DOHH2 (cell line): ENCODE results near the gene ISOC2.

Experiments
- CTCF ChIP-seq: fragments of 200-600 bp; sonication (generic); IDR thresholded peaks from one replicate; pipeline ENCODE4 v1.5.1; 2014; ENCODE audit warnings: antibody characterized with exemption, mild to moderate bottlenecking, low read depth, low read length; ENCODE audit not compliant: poor library complexity, severe bottlenecking
- EZH2phosphoT487 ChIP-seq: fragments of 200-600 bp; sonication (generic); IDR thresholded peaks from 2 replicates; pipeline ENCODE4 v1.6.1; 2017; ENCODE audit warnings: borderline replicate concordance, mild to moderate bottlenecking, antibody characterized with exemption, low read length, moderate library complexity, mixed read lengths

DNA sequence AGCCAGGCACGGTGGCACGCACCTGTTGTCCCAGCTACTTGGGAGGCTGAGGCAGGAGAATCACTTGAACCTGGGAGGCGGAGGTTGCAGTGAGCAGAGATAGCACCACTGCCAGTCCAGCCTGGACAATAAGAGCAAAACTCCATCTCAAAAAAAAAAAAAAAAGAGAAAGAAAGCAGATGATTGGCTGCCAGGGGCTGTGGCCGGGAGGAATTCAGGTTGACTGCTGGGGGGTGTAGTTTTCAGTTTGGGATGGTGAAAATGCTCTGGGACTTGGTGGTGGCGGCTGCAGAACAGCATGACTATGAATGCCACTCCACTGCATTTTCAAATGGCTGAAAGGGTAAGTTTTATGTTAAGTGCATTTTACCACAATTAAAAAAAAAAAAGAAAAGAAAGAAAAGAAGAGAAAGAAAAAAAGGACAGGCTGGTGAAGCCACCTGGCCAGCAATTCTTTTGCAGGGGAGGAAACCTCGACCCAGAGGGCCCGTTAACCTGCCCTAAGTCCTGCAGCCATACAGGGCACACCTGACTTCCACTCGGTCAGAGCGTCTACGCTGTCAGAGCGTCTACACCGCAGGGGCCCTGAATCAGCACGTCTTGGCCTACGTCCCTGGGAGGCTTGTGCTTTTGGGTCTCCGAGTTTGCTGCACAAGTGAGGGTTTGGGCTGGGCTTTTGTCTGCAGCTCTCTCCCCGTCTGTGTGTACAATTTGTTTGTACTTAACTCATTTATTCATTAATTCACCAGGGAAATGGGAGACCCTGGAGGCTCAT lies 3.6 kb downstream of the ISOC2 start:
- TF ChIP-seq CTCF: no peak
- TF ChIP-seq EZH2phosphoT487: no peak
